Thoracic aorta (tissue), 2 donors: ENCODE data around the gene SASH3. TPM values are rescaled to one million over a fixed set of nuclear protein-coding genes. Genes with fewer than 3 reads are reported as not detected.

Experiments
- ATAC-seq: fragments of 150-250 bp; one replicate; pipeline ENCODE4 v1.8.0; 2017; ENCODE audit warnings: low read depth; ENCODE audit not compliant: insufficient number of reproducible peaks, low FRiP score
- DNase-seq: peaks from one replicate; pipeline ENCODE4 v3.0.0-alpha.2; 2020; ENCODE audit warnings: low spot score
- H3K27ac ChIP-seq, 2 donors: fragments of 200-600 bp; sonication (generic); 1 replicate in 1 of 2; 2 replicates in 1 of 2; pipeline ENCODE4 v1.5.1; 2016; ENCODE audit warnings: mild to moderate bottlenecking in 2 of 2, moderate library complexity in 2 of 2
- H3K27me3 ChIP-seq: fragments of 200-600 bp; sonication (generic); replicated peaks from 2 replicates; pipeline ENCODE4 v1.6.0; 2016; ENCODE audit warnings: mild to moderate bottlenecking; ENCODE audit not compliant: insufficient read depth
- H3K36me3 ChIP-seq: fragments of 200-600 bp; sonication (generic); one replicate; pipeline ENCODE4 v1.5.1; 2016
- H3K4me1 ChIP-seq, 2 donors: fragments of 200-600 bp; sonication (generic); 1 replicate in 1 of 2; 2 replicates in 1 of 2; pipeline versions ENCODE4 v1.5.1 to v1.6.0; 2016; ENCODE audit warnings: low read depth in 2 of 2, mild to moderate bottlenecking in 1 of 2; ENCODE audit not compliant: control insufficient read depth in 1 of 2
- H3K4me3 ChIP-seq: fragments of 200-600 bp; sonication (generic); 2 replicates; pipeline ENCODE4 v1.5.1; 2016; ENCODE audit warnings: mild to moderate bottlenecking
- H3K9me3 ChIP-seq: fragments of 200-600 bp; sonication (generic); 2 replicates; pipeline ENCODE4 v1.5.1; 2016
- CTCF ChIP-seq: fragments of 200-600 bp; sonication (generic); IDR thresholded peaks from one replicate; pipeline ENCODE4 v1.5.1; 2019; ENCODE audit warnings: antibody characterized with exemption
- total RNA-seq, 2 donors: library from RNA; depleted of rRNA; stranded (reverse); fragments of >200 nt; gene quantifications; one replicate each; pipeline versions ENCODE4 v1.1.0 to v1.2.3, GENCODE V29; 2016

The SASH3 gene
- total RNA-seq, 2 donors from 2014 or later, result 12.4 to 16.2 TPM

- no peak overlapping the region for H3K4me3 ChIP-seq
- no peaks in the 10 kb centered on the region for H3K4me1 ChIP-seq
- no peak for DNase-seq
- H3K27me3 ChIP-seq, result no peaks in the 10 kb centered on the region
- H3K9me3 ChIP-seq, result no peaks in the 10 kb centered on the region
- no peak for ATAC-seq
- H3K36me3 ChIP-seq, result no peaks in the 10 kb centered on the region
- TF ChIP-seq CTCF, result no peak
- no peak overlapping the region for H3K27ac ChIP-seq
Measured at GRCh38 chrX:129793604-129794191, 13.9 kb downstream of the SASH3 start.

GRCh38 chrX:129795584-129795983 is 15.8 kb downstream of the SASH3 start:
- no peaks in the 10 kb centered on the region for H3K36me3 ChIP-seq
- no peaks in the 10 kb centered on the region for H3K4me1 ChIP-seq
- no peak overlapping the region for H3K27ac ChIP-seq
- no peaks in the 10 kb centered on the region for H3K9me3 ChIP-seq
- TF ChIP-seq CTCF, result no peak
- DNase-seq (no peak), ATAC-seq (no peak)
- H3K4me3 ChIP-seq, result no peak overlapping the region
- no peaks in the 10 kb centered on the region for H3K27me3 ChIP-seq

- ATAC-seq, result no peak
- Histone ChIP-seq H3K4me1 (no peaks in the 10 kb centered on the region), H3K27ac (no peak overlapping the region), H3K4me3 (no peak overlapping the region), H3K36me3 (no peaks in the 10 kb centered on the region), H3K27me3 (no peaks in the 10 kb centered on the region), H3K9me3 (no peaks in the 10 kb centered on the region)
- TF ChIP-seq CTCF, result no peak
- DNase-seq, result no peak
Measured at GRCh38 chrX:129797251-129797906, 17.6 kb downstream of the SASH3 start.

- Histone ChIP-seq H3K27ac (no peak overlapping the region), H3K4me3 (no peak overlapping the region), H3K4me1 (no peaks in the 10 kb centered on the region), H3K36me3 (no peaks in the 10 kb centered on the region), H3K9me3 (no peaks in the 10 kb centered on the region), H3K27me3 (no peaks in the 10 kb centered on the region)
- ATAC-seq (no peak), DNase-seq (no peak)
- TF ChIP-seq CTCF, result no peak
Measured at GRCh38 chrX:129798456-129798855, 18.7 kb downstream of the SASH3 start.

- Histone ChIP-seq H3K4me3 (no peak overlapping the region), H3K27ac (no peak overlapping the region), H3K9me3 (no peaks in the 10 kb centered on the region), H3K36me3 (no peaks in the 10 kb centered on the region), H3K27me3 (no peaks in the 10 kb centered on the region), H3K4me1 (no peaks in the 10 kb centered on the region)
- no peak for TF ChIP-seq CTCF
- ATAC-seq (no peak), DNase-seq (no peak)
Measured at GRCh38 chrX:129798888-129799287, 19.1 kb downstream of the SASH3 start.
